Tongue (tissue), 2 donors: ENCODE results near the gene MAPK12. TPM values are rescaled to one million over a fixed set of nuclear protein-coding genes. Genes with fewer than 3 reads are reported as not detected.

Experiments
- DNase-seq: peaks from one replicate; pipeline ENCODE4 v3.0.0-alpha.2; 2015
- total RNA-seq: library from RNA; depleted of rRNA; stranded (reverse); fragments of >200 nt; gene quantifications from one replicate; pipeline ENCODE4 v1.2.3, GENCODE V29; 2014

The MAPK12 gene
- total RNA-seq, 1 donor from 2014 or later: 29.4 TPM

- DNase-seq: peak; percentile 73
Observed at GRCh38 chr22:50267591-50268390, 6.3 kb upstream of the MAPK12 start.

- no peak for DNase-seq
Observed at GRCh38 chr22:50266994-50267393, 5.5 kb upstream of the MAPK12 start.

- DNase-seq: no peak
Observed at GRCh38 chr22:50264946-50265669, 3.6 kb upstream of the MAPK12 start.

GRCh38 chr22:50264104-50264745 is 2.7 kb upstream of the MAPK12 start:
- no peak for DNase-seq

- no peak for DNase-seq
Observed at GRCh38 chr22:50262973-50263617, 1.6 kb upstream of the MAPK12 start.

- no peak for DNase-seq
Observed at GRCh38 chr22:50262460-50262911, 1.0 kb upstream of the MAPK12 start.

- peak; percentile 58 for DNase-seq
Observed at GRCh38 chr22:50260801-50261614, 475 bp downstream of the MAPK12 start.

GRCh38 chr22:50260434-50260800 is 1.1 kb downstream of the MAPK12 start:
- no peak for DNase-seq

- no peak for DNase-seq
Observed at GRCh38 chr22:50259302-50259701, 2.2 kb downstream of the MAPK12 start.

GRCh38 chr22:50258361-50259292 is 2.9 kb downstream of the MAPK12 start:
- DNase-seq: no peak

- no peak for DNase-seq
Observed at GRCh38 chr22:50257451-50258360, 3.8 kb downstream of the MAPK12 start.

GRCh38 chr22:50257041-50257440 is 4.4 kb downstream of the MAPK12 start:
- no peak for DNase-seq

- DNase-seq: no peak
Observed at GRCh38 chr22:50256258-50256862, 5.1 kb downstream of the MAPK12 start.

- no peak for DNase-seq
Observed at GRCh38 chr22:50255607-50256006, 5.9 kb downstream of the MAPK12 start.

- DNase-seq: no peak
Observed at GRCh38 chr22:50255099-50255498, 6.4 kb downstream of the MAPK12 start.

GRCh38 chr22:50253941-50254340 is 7.5 kb downstream of the MAPK12 start:
- DNase-seq: no peak

- no peak for DNase-seq
Observed at GRCh38 chr22:50253046-50253915, 8.2 kb downstream of the MAPK12 start.
